Measurements from ENCODE around the gene CBX8. TPM values are rescaled to one million over a fixed set of nuclear protein-coding genes. Genes with fewer than 3 reads are reported as not detected.

The CBX8 gene
- total RNA-seq, 1 donor from 2014 or later: 3.7 TPM

DNA sequence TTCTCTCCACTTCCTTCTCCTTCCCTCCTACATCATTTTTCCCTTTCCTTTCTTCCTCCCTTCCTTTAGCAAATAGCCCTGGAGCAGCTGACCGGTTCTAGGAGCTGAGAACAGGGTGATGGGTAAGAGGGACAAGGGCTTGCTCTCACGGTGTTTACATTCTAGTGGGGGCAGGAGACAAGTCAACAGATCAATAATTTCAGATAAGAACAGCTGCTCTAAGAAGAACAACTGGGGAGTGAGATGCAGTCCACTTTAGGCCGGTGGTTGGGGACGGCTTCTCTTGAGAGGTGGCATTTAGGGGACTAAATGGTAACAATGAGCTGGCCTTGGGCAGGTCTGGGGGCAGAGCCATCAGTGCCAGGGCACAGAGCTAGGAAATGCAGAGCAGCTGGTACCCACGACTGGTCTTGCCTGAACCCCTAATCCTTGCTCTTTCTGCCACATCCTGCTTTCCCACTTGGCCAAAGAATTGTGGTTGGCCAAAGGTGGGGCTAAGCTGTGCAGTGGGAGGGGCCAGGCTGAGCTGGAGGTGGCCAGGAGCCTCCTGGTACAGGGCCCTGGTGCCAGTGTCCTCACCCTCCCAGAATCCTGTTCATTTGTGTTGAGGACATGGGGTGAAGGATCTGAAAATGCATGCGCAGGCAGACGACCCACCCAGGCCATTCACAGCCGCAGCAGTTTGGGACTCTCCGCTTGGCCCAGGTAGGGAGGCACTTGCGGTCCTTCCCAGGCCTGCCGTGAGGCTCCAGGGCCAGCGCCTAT is 24.6 kb upstream of the CBX8 start:
- ATAC-seq (peak; percentile 37), DNase-seq (ENCODE audit: low spot score) (no peak)

DNA sequence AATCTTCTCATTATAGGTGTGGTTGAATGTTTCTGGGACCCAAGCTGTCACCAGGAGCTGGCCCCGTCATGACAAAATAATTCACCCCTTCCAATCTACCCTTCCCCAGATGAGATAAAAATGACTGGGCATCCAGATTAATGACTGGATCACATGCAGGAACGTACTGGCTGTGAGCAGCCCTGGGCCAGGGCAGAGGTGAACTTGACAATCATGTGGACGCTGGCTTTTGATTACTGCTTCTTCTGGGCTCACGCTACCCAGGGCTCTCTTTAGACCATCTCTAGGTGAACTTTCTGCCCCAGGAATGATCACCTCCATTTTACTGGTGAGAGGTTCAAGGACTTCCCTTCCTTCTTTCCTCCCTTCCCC is 24.1 kb upstream of the CBX8 start:
- no peak for ATAC-seq
- no peak for DNase-seq (ENCODE audit: low spot score)

DNA sequence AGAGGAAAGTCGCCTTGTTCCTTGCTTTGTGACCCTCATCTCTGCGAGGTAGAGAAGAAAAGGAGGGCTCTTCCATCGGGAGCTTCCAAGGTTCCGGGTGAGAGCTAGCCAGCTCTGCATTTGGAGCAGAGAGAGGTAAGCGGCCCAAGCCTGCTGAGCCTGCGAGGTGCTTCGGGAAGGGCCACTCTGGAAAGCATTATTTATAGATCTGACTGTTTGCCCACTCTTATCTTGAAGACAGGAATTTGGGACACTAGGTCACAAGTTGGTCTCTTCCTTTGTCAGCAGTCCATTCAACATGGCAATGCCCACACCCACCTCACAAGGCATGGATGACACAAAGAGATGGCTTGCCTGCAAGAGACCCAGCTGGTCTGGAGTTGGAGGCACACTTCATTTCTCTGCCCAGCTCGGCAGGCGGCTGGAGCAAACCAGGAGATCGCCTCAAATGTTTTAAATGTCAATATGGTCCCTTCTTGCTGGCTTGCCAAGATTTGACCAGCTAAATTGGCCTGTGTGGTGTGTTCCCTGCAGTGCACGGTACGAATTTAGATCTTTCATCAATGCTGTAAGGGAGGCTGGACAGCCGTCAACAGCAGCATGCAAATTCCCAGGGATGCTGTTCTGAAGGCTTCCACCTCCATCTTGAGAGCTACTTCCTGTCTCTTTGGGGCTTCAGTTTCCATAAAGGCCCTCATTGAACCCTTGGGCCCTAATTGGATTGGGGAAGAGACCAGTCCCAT is 22.8 kb upstream of the CBX8 start:
- ATAC-seq (no peak), DNase-seq (ENCODE audit: low spot score) (no peak)

DNA sequence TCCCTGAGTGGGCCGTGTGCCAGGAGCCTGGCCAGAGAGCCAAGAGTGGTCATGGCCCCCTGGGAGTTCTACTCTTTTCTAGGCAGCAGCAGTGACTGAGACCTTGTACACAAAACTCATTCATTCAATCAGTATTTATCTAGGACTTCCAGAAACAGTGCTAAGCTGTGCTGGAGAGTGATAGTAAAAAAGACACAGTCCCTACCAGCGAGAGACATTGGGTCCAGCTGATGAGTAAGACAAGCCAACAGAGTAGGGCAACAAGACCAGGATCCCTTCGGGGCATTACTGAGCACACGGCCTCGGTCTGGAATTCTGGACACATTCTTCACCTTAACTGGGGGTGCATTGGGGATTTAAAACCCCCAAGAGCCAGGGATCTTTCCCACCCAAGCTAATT is 22.2 kb upstream of the CBX8 start:
- ATAC-seq (no peak), DNase-seq (ENCODE audit: low spot score) (no peak)

DNA sequence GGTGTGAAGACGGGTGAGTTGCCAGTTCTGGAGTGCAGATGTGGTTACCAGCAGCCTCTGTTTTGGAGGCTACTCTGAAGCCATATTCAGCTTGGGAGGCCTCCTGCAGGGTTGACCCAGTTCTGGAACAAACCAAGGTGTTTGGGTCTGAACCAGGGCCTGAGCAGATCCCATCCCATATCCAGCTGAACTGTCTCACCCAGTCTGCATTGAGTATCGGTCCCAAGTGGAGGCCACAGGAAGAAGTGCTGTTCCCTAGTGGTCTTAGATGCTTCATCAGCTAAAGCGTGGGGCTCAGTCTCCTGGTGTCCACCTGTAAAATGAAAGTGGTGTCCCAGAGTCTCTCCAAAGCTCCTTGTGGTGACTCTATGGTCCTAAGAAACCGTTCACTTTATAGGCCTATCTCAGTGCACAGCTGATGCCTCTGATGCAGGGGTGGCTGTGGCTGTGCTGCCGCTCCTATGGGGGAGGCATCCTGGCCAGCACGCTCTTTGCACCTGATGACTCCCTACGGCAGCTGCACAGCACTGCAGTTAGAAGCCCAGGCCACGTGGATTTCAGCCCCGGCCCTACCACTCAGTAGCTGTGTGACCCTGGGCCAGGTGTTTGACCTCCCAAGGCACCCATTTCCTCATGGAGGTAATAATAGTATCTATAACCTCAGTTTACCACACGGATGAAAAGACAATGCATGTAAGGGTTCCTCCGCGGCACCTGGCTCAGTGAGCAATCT is 21.3 kb upstream of the CBX8 start:
- ATAC-seq (no peak), DNase-seq (ENCODE audit: low spot score) (no peak)

DNA sequence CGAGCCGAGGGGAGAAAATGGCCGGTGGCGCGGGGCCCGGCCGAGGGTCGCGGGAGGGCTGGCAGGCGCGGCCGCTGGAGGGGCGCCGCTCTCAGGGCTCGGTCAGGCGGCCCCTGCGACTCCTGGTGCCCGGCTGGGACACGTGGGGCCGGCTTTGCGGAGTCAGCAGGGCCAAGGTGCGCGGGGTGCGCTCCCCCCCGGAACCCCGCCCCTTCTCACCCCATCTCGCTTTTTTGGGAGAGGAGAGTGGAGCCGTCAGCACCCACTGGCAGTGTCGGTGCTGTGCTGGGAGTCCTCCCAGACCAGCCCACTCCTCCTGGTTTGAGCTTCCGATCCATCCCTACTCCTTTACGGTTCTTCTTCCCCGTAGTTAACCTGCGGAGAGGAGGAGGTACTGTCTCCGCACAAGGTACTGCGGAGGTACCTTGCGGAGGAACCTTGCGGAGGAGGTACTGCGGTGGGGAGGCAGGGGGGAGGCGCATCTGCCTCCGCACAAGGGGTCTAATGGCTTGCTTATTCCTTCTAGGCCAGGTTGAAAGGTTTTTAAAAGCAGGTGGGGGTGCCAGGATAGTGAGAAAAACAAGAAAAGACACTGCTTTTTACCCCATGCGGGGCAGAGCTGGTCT is 19.1 kb upstream of the CBX8 start:
- ATAC-seq: no peak
- DNase-seq (ENCODE audit: low spot score): no peak

DNA sequence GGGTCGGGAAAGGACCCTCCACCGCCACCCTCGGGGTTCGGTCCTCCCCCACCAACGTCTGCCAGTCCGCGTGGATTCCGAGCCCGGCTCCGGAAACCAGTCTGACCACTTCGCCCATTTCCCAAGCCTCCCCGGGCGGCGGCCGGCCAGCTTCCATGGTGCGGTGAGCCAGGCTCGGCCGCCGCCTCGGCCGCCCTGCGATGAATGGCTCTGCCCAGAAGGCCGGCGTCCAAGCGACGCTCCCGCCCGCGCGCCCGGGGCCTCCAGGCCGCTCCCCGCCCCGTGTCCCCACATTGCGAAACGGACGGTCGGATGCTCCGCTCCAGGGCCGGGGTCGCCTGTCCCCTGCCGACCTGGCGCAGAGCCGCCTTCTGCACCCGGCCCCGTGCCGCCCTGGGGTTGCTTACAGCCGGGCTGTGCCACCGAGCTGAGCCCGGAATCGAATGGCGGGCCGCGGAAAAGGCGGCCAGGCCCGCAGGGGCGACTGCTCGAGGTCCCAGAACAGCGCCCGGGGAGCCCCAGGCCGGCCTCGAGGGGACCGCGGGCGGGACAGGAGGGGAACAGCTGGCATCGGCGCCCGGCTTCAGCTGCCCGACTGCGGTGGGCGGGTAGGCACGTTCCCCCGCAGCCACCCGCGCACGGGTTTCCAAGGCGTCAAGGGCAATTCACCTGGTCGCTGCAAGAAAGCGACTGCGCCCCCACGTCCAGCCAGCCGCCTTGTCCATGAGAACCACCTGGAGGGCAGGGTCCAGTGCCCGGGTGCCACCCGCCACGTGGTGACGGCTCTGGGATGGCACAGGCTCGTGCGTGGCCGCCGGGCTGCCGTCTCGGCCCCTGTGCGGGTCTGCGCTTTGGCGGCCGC is 18.3 kb upstream of the CBX8 start:
- ATAC-seq: peak; percentile 88
- DNase-seq (ENCODE audit: low spot score): peak; percentile 73

DNA sequence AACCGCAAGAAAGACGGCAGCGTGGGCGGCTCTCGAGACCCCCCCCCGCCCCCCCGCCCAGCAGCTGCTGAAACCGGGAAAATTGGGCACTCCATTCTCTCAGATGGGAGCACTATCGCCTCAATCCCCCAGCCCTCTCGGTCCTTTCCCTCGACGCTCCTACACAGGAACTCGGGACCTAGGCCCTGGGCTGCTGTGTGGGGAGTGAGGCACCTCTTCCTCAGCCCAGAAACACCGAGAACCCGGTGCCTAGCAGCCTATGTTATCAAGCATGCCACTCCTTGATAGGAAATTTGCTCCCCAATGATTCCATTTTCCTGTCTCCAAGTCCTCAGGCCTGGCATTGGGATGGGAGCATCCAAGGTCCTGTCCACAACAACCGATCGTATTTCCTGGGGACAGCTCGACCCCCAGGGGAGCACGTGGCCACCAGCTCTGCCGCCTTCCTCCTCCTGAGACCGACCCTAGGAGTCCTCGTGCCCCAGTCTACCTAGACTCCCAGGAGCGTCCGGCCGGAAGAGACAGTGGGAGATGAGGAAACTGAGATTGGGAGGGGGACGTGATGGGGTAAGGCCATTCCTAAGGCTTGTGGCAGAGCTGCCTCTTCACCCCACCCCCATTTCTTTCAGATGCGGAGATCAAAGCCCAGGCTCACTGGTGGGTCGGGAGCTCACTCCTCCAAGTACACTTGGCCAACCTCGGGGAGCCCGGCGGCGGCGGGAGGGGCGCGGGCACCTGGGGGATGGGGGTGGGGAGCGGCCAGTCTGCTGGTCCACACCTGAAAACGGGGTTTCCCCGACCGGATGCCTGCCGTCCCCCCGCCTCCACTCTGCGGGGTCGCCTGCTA is 17.5 kb upstream of the CBX8 start:
- DNase-seq (ENCODE audit: low spot score) (no peak), ATAC-seq (no peak)

DNA sequence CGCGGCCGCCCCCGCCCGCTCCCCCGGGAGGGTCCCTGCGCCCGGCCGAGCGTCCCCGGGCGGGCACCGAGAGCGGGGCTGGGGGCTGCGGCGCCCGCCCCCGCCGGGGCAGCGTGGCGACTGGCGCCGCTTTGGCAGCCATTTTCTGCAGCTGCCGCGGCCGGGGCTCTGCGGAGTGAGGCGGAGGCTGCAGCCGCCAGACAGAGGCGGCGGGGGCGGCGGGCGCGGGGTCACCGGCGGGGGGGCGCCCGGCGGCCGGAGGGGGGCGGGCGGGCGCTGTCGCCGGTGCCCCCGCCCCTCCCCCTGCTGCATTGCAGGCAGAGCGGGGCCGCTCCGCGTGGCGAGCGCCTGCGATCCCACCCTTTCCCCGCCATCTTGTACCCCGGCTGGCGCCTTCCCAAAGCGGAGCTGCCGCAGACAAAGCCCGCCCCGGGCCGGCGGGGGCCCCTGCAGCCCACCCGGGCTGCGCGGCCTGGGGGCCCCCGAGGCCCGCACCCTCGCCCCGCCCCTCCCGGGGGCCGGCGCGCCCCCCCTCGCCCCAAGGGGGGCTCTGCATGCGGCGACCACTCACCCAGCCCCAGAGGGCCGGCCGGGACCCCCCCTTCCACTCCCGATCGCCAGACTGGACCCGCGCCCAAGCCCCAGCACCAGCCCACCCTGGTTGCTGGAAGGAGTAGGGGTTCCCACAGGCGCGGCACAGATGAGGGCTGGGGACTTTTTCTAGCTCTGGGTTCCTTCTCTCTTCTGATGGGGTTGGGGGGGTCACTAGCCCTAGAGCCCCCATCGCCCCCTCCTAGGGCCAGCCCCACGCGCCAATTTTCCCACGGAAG is 16.6 kb upstream of the CBX8 start:
- ATAC-seq: no peak
- DNase-seq (ENCODE audit: low spot score): no peak

DNA sequence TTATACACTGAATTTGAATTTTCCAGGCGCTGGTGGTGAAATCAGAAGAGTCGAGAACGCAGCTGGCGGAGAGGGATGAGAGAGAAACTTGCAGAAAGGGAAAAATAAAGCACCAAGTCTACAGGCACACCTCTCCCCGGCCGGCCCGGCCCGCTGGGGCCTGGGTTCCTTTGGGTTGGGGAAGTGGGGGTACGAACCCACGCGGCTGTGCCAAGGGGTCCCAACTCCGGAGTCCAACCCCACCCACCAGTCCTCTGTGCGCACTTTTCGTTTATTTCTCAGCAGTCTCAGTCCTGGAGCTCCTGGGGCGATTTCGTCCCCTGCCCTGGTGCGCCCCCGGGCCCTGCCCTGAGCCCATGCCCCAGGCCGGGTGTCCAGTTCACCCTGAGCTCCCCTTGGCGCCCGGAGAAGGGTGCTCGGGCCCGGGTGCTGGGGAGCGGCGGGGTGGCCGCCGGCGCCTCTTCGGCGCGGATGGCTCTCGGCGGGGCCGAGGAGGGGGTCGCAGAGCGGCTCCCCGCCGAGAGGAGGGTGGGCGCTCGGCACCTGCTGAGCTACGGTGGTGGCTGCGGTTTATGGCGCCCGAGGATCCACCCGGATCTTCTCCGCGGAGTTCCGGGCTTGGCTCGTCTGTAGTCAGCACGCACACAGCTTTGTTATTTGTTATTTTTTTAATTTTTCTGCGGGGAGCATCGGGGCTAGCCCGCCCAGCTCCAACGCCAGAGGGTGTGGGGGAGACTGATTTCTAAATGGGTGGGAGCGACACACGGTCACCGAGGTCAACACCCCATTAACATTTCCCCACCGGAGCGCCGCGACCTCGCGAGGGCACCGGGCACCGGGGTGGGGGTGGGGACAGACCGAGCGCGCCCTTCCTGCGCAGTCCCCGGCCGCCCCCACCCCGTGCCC is 15.7 kb upstream of the CBX8 start:
- DNase-seq (ENCODE audit: low spot score): no peak
- ATAC-seq: no peak

DNA sequence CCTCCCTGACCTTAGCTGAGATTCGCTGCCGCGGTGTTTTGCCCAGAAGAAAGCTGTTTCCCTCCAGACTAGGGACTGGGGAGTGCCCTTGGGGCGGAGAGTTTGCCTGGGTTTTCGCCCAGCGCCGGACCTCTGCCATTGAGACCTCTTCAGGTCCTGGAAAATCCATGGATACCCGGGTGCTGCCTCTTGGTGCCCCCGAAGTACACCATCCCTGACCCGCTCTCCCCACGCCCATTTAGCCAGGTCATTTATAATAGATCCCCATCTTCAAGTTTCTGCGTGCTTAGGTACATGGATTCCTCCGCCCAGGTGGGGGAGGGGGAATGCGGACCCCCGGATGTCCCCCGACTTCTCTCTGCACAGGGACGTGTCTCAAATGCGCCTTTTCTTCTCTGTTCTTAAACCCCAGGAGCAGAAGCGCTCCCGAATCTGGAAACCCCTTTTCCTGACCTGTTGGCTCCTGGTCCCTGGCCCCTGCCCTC is 15.0 kb upstream of the CBX8 start:
- DNase-seq (ENCODE audit: low spot score) (no peak), ATAC-seq (no peak)

DNA sequence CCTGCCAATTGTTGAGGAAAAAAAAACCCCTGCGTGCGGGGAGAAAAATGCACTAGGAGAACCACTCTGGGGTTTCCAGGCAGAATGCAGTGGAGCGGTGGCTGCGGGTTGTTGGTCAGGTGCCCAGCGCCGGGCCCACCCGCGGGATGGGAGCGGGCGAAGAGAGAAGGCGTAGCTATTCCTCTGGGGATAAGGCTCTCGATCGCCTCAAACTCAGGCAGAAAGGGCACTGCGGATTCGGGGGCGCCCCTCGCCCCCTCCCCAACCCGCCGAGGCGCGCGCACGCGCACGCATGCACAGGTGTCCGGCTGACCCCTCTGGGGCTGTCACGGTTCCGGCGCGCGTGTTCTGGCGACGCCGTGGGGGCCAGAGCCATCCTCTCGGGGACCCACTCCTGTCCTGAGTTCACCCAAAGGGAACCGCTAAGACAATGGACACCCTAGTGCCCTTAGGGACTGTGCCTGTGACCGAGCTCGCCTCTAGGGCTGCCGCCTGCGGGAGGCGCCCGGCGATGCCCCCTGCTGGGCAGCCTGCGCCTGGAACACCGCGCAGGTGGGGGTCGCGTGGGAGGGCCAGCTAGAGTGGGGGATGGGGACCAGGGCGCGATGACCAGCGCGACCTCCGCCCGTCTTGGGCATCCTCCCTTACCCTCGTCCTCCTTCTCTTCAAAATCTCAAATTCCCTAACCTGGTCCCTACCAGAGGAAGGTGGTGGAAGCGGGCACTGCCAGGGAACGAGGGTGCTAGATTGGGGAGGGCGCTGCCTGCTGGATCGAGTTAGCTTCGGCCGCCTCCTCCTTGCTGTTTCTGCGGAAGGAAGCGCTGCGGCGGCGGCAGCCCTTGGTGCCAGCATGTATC is 14.4 kb upstream of the CBX8 start:
- DNase-seq (ENCODE audit: low spot score) (no peak), ATAC-seq (peak; percentile 48)

DNA sequence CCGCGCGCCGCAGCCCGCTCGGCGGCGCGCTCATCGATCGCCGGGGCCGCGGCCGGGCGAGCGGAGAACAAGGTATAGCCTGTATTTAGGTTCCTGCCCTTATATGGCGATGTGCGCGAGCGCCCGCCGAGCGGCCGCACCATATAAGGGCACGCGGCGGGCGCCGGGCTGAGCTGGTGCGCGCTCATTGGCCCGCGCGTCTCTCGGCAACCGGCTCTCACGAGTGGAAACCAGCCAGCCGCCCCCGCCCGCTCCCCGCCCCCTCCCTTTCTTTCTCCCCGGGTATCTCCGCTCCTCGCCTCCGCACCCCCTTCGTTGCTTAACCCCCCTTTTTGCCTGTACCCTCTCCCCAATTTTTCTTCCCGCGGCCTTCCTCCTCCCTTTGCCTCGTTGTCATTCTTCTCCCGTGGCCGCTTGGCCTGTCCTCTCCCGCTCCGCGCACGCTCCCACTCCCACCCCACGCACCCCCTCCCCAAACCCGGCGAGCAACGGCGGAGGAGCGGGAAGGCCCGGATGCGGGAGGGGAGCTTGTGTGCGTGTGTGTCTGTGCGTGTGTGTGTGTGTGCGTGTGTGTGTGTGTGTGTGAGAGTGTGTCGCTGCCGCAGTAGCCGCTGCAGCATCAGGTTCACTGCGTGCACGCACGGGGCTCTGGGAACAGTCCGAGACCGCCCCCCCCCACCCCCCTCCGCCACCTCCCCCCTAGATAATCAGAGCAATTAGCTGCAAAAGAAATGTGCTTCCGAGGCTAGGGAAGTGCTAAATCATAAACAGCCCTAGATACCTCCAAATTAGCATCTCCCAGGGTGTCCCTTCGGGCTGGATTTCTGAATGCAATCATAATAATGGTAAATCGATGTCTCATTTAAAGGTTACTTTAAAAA is 13.5 kb upstream of the CBX8 start:
- DNase-seq (ENCODE audit: low spot score) (peak; percentile 64), ATAC-seq (peak; percentile 28)

DNA sequence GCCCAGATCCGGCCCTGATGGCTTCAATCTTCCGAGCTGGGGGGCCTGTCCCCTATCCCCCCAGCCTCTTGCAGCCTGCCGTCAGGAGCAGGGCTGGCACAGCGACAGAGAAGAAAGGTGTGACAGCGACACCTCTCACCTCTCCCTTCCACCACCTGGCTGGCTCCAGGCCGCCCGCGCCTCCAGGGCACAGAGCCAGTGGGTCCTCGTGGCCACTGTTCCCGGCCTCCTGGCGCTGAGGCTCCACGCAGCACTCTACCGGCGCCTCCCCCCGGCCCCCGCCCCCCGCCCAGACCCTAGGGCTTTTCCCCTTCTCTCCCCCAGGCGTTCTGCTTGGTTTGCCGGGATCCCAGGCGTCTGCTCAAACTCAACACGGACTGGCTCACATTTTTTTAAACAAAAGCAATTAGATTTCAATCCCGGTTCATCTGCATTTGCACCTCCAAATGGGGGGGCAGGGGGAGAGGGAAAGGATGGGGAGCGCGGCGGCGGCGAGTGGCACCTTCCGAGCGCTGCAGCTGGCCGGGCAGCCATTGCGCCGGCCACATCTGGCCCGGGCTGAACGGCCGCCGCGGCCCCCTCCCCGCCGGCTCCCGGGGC is 12.8 kb upstream of the CBX8 start:
- ATAC-seq (peak; percentile 32), DNase-seq (ENCODE audit: low spot score) (no peak)
